A549 (cell line): Measurements from ENCODE around the gene PCGF2. TPM values are rescaled to one million over a fixed set of nuclear protein-coding genes. Genes with fewer than 3 reads are reported as not detected.

Experiments
- ATAC-seq, 2 experiments: fragments of 200-7000 bp in 1 of 2; fragments of >200 bp in 1 of 2; cut with Nextera tagmentation in 1 of 2; cut with Tn5 transposase in 1 of 2; 3 replicates each; pipeline versions ENCODE4 v1.8.0 to v1.9.1; 2018 to 2020; ENCODE audit warnings: mild to moderate bottlenecking in 1 of 2, moderate library complexity in 1 of 2
- CTCF ChIA-PET: fragments of 300-600 bp; sonication (Branson Sonifier 250); formaldehyde crosslinking; extraction: SDS; loops from one replicate; lab custom pipeline; 2021; ENCODE audit warnings: antibody characterized with exemption, inconsistent platforms; lab: Yijun Ruan, JAX
- POLR2A ChIA-PET: fragments of 350-600 bp; formaldehyde crosslinking; extraction: SDS; loops from one replicate; lab custom pipeline; 2021; ENCODE audit warnings: antibody characterized with exemption, inconsistent platforms; lab: Yijun Ruan, JAX
- DNase-seq, 2 experiments: peaks; one replicate each; pipeline versions ENCODE4 v3.0.0 to v3.0.0-alpha.2; 2011 to 2016; ENCODE audit warnings: low read depth in 1 of 2, low spot score in 1 of 2
- FAIRE-seq: peaks from 2 replicates; lab custom pipeline; 2011; peaks lifted over from hg19 to GRCh38; lab: Jason Lieb, UNC
- H3K27ac ChIP-seq, 2 experiments: fragments of >200 bp; sonication (Bioruptor Twin); formaldehyde crosslinking; 3 replicates each; pipeline ENCODE4 v1.5.1; 2016 to 2017
- H3K4me1 ChIP-seq: fragments of >200 bp; sonication (Bioruptor Twin); formaldehyde crosslinking; 3 replicates; pipeline ENCODE4 v1.6.1; 2016
- H3K4me2 ChIP-seq: fragments of >200 bp; sonication (Bioruptor Twin); formaldehyde crosslinking; 3 replicates; pipeline ENCODE4 v1.6.1; 2016
- H3K4me3 ChIP-seq: fragments of >200 bp; sonication (Bioruptor Twin); formaldehyde crosslinking; 3 replicates; pipeline ENCODE4 v1.5.1; 2016
- H3K9me3 ChIP-seq: fragments of >200 bp; sonication (Bioruptor Twin); formaldehyde crosslinking; 3 replicates; pipeline ENCODE4 v1.6.1; 2016
- ATOH8 ChIP-seq: fragments of 250-450 bp; sonication (Bioruptor Pico); IDR thresholded peaks from 2 replicates; pipeline ENCODE4 v1.5.0; 2020; ENCODE audit warnings: low read depth, mild to moderate bottlenecking, moderate library complexity
- BHLHE40 ChIP-seq: IDR thresholded peaks from 2 replicates; pipeline ENCODE4 v1.6.1; 2012; ENCODE audit warnings: low read depth, low read length, inconsistent platforms
- CBX8 ChIP-seq: fragments of 200-600 bp; sonication (generic); IDR thresholded peaks from 2 replicates; pipeline ENCODE4 v1.6.1; 2016
- CTCF ChIP-seq: fragments of >200 bp; sonication (Bioruptor Twin); formaldehyde crosslinking; IDR thresholded peaks from 3 replicates; pipeline ENCODE4 v1.5.1; 2016
- EP300 ChIP-seq, 2 experiments: fragments of >200 bp; sonication (Bioruptor Twin); formaldehyde crosslinking; IDR thresholded peaks; 2 replicates in 1 of 2; 3 replicates in 1 of 2; pipeline ENCODE4 v1.6.1; 2016 to 2017
- FOSB ChIP-seq: fragments of 250-450 bp; sonication (Bioruptor Pico); IDR thresholded peaks from 2 replicates; pipeline ENCODE4 v1.5.0; 2020; ENCODE audit warnings: mild to moderate bottlenecking, moderate library complexity
- GATA3 ChIP-seq: IDR thresholded peaks from 2 replicates; pipeline ENCODE4 v1.6.1; 2012; ENCODE audit warnings: borderline replicate concordance
- HDAC2 ChIP-seq: fragments of 200-600 bp; sonication (generic); IDR thresholded peaks from 2 replicates; pipeline ENCODE4 v1.6.1; 2016
- HES2 ChIP-seq: fragments of >200 bp; sonication (Bioruptor Twin); formaldehyde crosslinking; IDR thresholded peaks from 2 replicates; pipeline ENCODE4 v1.6.1; 2016
- HOXA7 ChIP-seq: fragments of 250-450 bp; sonication (Bioruptor Pico); IDR thresholded peaks from 2 replicates; pipeline ENCODE4 v1.5.0; 2020; ENCODE audit warnings: mild to moderate bottlenecking, moderate library complexity
- HOXB13 ChIP-seq: fragments of 250-450 bp; sonication (Bioruptor Pico); IDR thresholded peaks from 2 replicates; pipeline ENCODE4 v1.5.0; 2020; ENCODE audit warnings: low read depth, mild to moderate bottlenecking, moderate library complexity
- JUN ChIP-seq, 2 experiments: fragments of >200 bp; sonication (Bioruptor Twin); formaldehyde crosslinking; IDR thresholded peaks; 2 replicates in 1 of 2; 3 replicates in 1 of 2; pipeline ENCODE4 v1.6.1; 2016 to 2017
- KDM5A ChIP-seq: fragments of 200-600 bp; sonication (generic); IDR thresholded peaks from 2 replicates; pipeline ENCODE4 v1.6.1; 2016; ENCODE audit warnings: antibody characterized with exemption, mild to moderate bottlenecking
- MAZ ChIP-seq: fragments of 150-350 bp; IDR thresholded peaks from 2 replicates; pipeline ENCODE4 v1.6.1; 2014; ENCODE audit warnings: antibody characterized with exemption, low read depth, low read length, borderline replicate concordance
- NFE2L2 ChIP-seq: fragments of 150-350 bp; conservative IDR thresholded peaks from 2 replicates; pipeline ENCODE4 v1.6.1; 2014; ENCODE audit warnings: low read length
- NR3C1 ChIP-seq: fragments of >200 bp; sonication (Bioruptor Twin); formaldehyde crosslinking; IDR thresholded peaks from 3 replicates; pipeline ENCODE4 v1.6.1; 2017
- PBX3 ChIP-seq: IDR thresholded peaks from 2 replicates; pipeline ENCODE4 v1.6.1; 2012
- POLR2A ChIP-seq: IDR thresholded peaks from 2 replicates; pipeline ENCODE4 v1.6.1; 2012; ENCODE audit warnings: mild to moderate bottlenecking, low read length
- POLR2AphosphoS2 ChIP-seq: conservative IDR thresholded peaks from 2 replicates; pipeline ENCODE4 v1.6.1; 2012; ENCODE audit warnings: low read length, improper control_type of control experiment, inconsistent platforms
- RFX5 ChIP-seq: fragments of 450-650 bp; IDR thresholded peaks from 2 replicates; pipeline ENCODE4 v1.7.1; 2014; ENCODE audit warnings: antibody characterized with exemption, mild to moderate bottlenecking, moderate library complexity
- RNF2 ChIP-seq: fragments of 200-600 bp; sonication (generic); IDR thresholded peaks from 2 replicates; pipeline ENCODE4 v1.6.1; 2016; ENCODE audit warnings: low read depth, mild to moderate bottlenecking, antibody characterized with exemption, moderate library complexity, borderline replicate concordance
- SREBF2 ChIP-seq: fragments of 450-650 bp; IDR thresholded peaks from 2 replicates; pipeline ENCODE4 v1.6.1; 2014; ENCODE audit warnings: mild to moderate bottlenecking, moderate library complexity
- TFCP2L1 ChIP-seq: fragments of 250-450 bp; sonication (Bioruptor Pico); IDR thresholded peaks from 2 replicates; pipeline ENCODE4 v1.5.0; 2021; ENCODE audit warnings: mild to moderate bottlenecking
- ZFP36 ChIP-seq: fragments of 450-650 bp; IDR thresholded peaks from 2 replicates; pipeline ENCODE4 v1.6.1; 2014; ENCODE audit warnings: borderline replicate concordance; ENCODE audit not compliant: partially characterized antibody
- ZSCAN20 ChIP-seq: fragments of 250-450 bp; sonication (Bioruptor Pico); IDR thresholded peaks from 2 replicates; pipeline ENCODE4 v1.8.0; 2022; ENCODE audit warnings: mild to moderate bottlenecking, moderate library complexity
- WGBS: methylation state at CpG from one replicate; pipeline ENCODE4 v1.1.6; 2017; ENCODE audit errors: missing lambda C conversion rate; 5-methylcytosine and 5-hydroxymethylcytosine counted together
- polyA plus RNA-seq, 4 experiments: library from polyadenylated mRNA; depleted of rRNA in 3 of 4; stranded (reverse); fragments of >200 nt; fragmentation: RNase III in 1 of 4; extraction: RNeasy Plus Mini Kit Qiagen cat#74134 plus additional on column Dnase treatment in 1 of 4; gene quantifications; 2 replicates in 3 of 4; 3 replicates in 1 of 4; pipeline ENCODE4 v1.2.3, GENCODE V29; 2011 to 2017
- TF ChIP-seq, protein P1 (sequence below): fragments of 250-450 bp; sonication (Bioruptor Pico); IDR thresholded peaks from 2 replicates; pipeline ENCODE4 v1.5.0; 2021; ENCODE audit warnings: mild to moderate bottlenecking, moderate library complexity, borderline replicate concordance
- TF ChIP-seq, protein P2 (sequence below): IDR thresholded peaks from 2 replicates; pipeline ENCODE4 v1.6.1; 2012
- TF ChIP-seq, protein P3 (sequence below): fragments of 450-650 bp; IDR thresholded peaks from 2 replicates; pipeline ENCODE4 v1.6.1; 2014; ENCODE audit warnings: antibody characterized with exemption

PCGF2 gene
- polyA plus RNA-seq, 2 of the 4 experiments (the other 2 are of a cell fraction): 19.9 to 43.6 TPM

DNA sequence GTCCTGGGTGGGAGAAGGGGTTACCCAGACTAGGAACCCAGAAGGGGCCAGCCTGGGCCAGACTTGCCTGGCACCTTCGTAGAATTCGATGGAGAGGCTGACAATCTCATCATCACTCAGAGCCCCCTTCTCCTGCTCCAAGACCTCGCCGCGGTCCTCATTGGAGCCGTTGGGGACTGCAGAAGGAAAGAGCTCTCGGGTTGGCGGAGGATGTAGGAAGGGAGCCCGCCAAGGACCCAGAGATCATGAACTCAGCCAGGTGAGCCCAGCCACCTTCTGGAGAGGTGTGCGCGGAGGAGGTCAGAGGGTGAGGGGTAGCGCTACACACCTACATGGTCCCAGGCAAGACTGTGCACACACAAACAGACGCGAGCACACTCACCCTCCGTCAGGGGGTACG, 9.4 kb downstream of the PCGF2 start:
- FAIRE-seq: no peak
- no peak for DNase-seq
- WGBS: 97% methylated on average over 16 of the region's 16 CpGs
- no peak for ATAC-seq
- Histone ChIP-seq H3K4me2 (no peak overlapping the region), H3K27ac (no peak overlapping the region), H3K4me3 (no peak overlapping the region), H3K9me3 (no peaks in the 10 kb centered on the region), H3K4me1 (peaks cover 30% of the 10 kb centered on the region)
- CTCF ChIA-PET: interaction anchor here (5.4 kb wide), 1 partner anchor 62 kb away, joined by 105 read pairs; the partner anchor contains the start of gene EPOP
- POLR2A ChIA-PET: no interaction called here
- TF ChIP-seq SREBF2 (no peak), HOXA7 (CRISPR knock-in tag) (no peak), JUN (IDR thresholded peaks at IDR 0.05) (no peak), ZSCAN20 (CRISPR knock-in tag) (no peak), POLR2A (no peak), ZFP36 (no peak), EP300 (IDR thresholded peaks at IDR 0.05) (no peak), MAZ (no peak), HDAC2 (no peak), NFE2L2 (no peak), POLR2AphosphoS2 (no peak), BHLHE40 (no peak), PBX3 (no peak), HOXB13 (CRISPR knock-in tag) (no peak), CBX8 (no peak), ATOH8 (no peak), GATA3 (no peak)
- TF ChIP-seq, protein P1, sequence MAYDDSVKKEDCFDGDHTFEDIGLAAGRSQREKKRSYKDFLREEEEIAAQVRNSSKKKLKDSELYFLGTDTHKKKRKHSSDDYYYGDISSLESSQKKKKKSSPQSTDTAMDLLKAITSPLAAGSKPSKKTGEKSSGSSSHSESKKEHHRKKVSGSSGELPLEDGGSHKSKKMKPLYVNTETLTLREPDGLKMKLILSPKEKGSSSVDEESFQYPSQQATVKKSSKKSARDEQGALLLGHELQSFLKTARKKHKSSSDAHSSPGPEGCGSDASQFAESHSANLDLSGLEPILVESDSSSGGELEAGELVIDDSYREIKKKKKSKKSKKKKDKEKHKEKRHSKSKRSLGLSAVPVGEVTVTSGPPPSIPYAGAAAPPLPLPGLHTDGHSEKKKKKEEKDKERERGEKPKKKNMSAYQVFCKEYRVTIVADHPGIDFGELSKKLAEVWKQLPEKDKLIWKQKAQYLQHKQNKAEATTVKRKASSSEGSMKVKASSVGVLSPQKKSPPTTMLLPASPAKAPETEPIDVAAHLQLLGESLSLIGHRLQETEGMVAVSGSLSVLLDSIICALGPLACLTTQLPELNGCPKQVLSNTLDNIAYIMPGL: no peak
- TF ChIP-seq, protein P2, sequence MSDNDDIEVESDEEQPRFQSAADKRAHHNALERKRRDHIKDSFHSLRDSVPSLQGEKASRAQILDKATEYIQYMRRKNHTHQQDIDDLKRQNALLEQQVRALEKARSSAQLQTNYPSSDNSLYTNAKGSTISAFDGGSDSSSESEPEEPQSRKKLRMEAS: no peak

GRCh38 chr17:38738007-38738662, 10.0 kb downstream of the PCGF2 start:
- ATAC-seq (no peak), FAIRE-seq (no peak), DNase-seq (no peak)
- Histone ChIP-seq H3K27ac (no peak overlapping the region), H3K4me2 (no peak overlapping the region), H3K4me1 (peaks cover 28% of the 10 kb centered on the region), H3K4me3 (no peak overlapping the region), H3K9me3 (no peaks in the 10 kb centered on the region)
- ChIA-PET POLR2A (no interaction called here), CTCF (interaction anchor here (0.7 to 5.7 kb wide), 7 partner anchors 7 to 71 kb away, joined by 4 to 107 read pairs (median 18); partner anchors contain the start of genes EPOP and PCGF2)
- WGBS: 87% methylated on average over 14 of the region's 14 CpGs
- TF ChIP-seq POLR2AphosphoS2 (no peak), TFCP2L1 (CRISPR knock-in tag) (no peak), RFX5 (no peak), NR3C1 (no peak), SREBF2 (no peak), POLR2A (no peak), HOXB13 (CRISPR knock-in tag) (no peak), HES2 (no peak), CTCF (no peak), KDM5A (no peak), FOSB (CRISPR knock-in tag) (no peak), ZSCAN20 (CRISPR knock-in tag) (no peak), RNF2 (no peak), ATOH8 (no peak)
- TF ChIP-seq, protein P3, sequence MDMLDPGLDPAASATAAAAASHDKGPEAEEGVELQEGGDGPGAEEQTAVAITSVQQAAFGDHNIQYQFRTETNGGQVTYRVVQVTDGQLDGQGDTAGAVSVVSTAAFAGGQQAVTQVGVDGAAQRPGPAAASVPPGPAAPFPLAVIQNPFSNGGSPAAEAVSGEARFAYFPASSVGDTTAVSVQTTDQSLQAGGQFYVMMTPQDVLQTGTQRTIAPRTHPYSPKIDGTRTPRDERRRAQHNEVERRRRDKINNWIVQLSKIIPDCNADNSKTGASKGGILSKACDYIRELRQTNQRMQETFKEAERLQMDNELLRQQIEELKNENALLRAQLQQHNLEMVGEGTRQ: no peak
- TF ChIP-seq, protein P1: no peak
